ENCODE data around the gene KREMEN1.

DNA sequence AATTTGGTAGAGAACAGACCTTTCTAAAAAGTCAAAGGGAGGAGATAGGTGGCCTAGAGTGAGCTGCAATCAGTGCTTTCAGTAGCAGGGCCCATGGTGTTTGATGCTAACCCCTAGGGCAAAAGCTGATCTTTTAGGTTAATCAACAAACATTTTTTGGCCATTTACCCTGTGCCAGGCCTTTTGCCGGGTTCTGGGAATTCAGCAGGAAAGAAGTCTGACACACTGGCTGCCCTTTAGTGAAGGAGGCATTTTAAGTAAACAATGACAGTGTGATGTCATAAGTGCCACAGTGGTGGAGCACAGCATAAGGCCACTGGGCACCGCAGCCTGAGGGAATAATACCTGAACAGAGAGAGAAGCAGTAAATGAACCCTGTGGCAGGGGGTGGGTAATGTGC, 40.3 kb upstream of the KREMEN1 start:
- TF ChIP-seq, protein P1, sequence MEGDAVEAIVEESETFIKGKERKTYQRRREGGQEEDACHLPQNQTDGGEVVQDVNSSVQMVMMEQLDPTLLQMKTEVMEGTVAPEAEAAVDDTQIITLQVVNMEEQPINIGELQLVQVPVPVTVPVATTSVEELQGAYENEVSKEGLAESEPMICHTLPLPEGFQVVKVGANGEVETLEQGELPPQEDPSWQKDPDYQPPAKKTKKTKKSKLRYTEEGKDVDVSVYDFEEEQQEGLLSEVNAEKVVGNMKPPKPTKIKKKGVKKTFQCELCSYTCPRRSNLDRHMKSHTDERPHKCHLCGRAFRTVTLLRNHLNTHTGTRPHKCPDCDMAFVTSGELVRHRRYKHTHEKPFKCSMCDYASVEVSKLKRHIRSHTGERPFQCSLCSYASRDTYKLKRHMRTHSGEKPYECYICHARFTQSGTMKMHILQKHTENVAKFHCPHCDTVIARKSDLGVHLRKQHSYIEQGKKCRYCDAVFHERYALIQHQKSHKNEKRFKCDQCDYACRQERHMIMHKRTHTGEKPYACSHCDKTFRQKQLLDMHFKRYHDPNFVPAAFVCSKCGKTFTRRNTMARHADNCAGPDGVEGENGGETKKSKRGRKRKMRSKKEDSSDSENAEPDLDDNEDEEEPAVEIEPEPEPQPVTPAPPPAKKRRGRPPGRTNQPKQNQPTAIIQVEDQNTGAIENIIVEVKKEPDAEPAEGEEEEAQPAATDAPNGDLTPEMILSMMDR (IDR thresholded peaks at IDR 0.05) = no peak
- no peak for TF ChIP-seq POLR2A (IDR thresholded peaks at IDR 0.05)
